MM.1S (cell line): ENCODE data around the gene DNAJC5.
"Not testable (repeated sequence)": the region's sequence is repeated elsewhere in the genome, so short reads cannot be mapped to it uniquely, and the experiment has no call there.

Experiments
- DNase-seq: peaks from one replicate; pipeline ENCODE4 v3.0.0-alpha.2; 2015
- H2AFZ ChIP-seq: fragments of 300-600 bp; sonication (generic); 2 replicates; pipeline ENCODE4 v1.6.0; 2016; ENCODE audit warnings: antibody characterized with exemption, low read length
- H3F3A ChIP-seq: fragments of 300-600 bp; sonication (generic); 2 replicates; pipeline ENCODE4 v1.6.1; 2016; ENCODE audit warnings: mild to moderate bottlenecking, antibody characterized with exemption, low read length, moderate library complexity, mixed read lengths; ENCODE audit not compliant: insufficient read depth
- H3K27ac ChIP-seq: fragments of 300-600 bp; sonication (generic); 2 replicates; pipeline ENCODE4 v1.5.1; 2016; ENCODE audit warnings: mild to moderate bottlenecking, low read length
- H3K27me3 ChIP-seq: fragments of 300-600 bp; sonication (generic); replicated peaks from 2 replicates; pipeline ENCODE4 v1.6.0; 2016; ENCODE audit warnings: low read length; ENCODE audit not compliant: insufficient read depth
- H3K36me3 ChIP-seq: fragments of 300-600 bp; sonication (generic); replicated peaks from 2 replicates; pipeline ENCODE4 v1.6.1; 2016; ENCODE audit warnings: mild to moderate bottlenecking, low read length, mixed read lengths; ENCODE audit not compliant: insufficient read depth
- H3K4me1 ChIP-seq: fragments of 300-600 bp; sonication (generic); 2 replicates; pipeline ENCODE4 v1.6.1; 2016; ENCODE audit warnings: low read length, mixed read lengths
- H3K4me2 ChIP-seq: fragments of 300-600 bp; sonication (generic); 2 replicates; pipeline ENCODE4 v1.6.0; 2016; ENCODE audit warnings: low read depth, low read length
- H3K4me3 ChIP-seq: fragments of 300-600 bp; sonication (generic); 2 replicates; pipeline ENCODE4 v1.5.1; 2016; ENCODE audit warnings: low read length, mixed read lengths
- H3K79me2 ChIP-seq: fragments of 300-600 bp; sonication (generic); 2 replicates; pipeline ENCODE4 v1.6.1; 2016; ENCODE audit warnings: mixed run types, low read length, mixed read lengths
- H3K9ac ChIP-seq: fragments of 300-600 bp; sonication (generic); 2 replicates; pipeline ENCODE4 v1.6.1; 2016; ENCODE audit warnings: low read length, mixed read lengths
- H3K9me2 ChIP-seq: fragments of 300-600 bp; sonication (generic); replicated peaks from 2 replicates; pipeline ENCODE4 v1.6.1; 2016; ENCODE audit warnings: mild to moderate bottlenecking, low read length, mixed read lengths; ENCODE audit not compliant: insufficient read depth
- H3K9me3 ChIP-seq: fragments of 300-600 bp; sonication (generic); replicated peaks from 2 replicates; pipeline ENCODE4 v1.6.1; 2016; ENCODE audit warnings: mild to moderate bottlenecking, low read length, mixed read lengths; ENCODE audit not compliant: insufficient read depth
- H4K20me1 ChIP-seq: fragments of 300-600 bp; sonication (generic); 2 replicates; pipeline ENCODE4 v1.6.1; 2016; ENCODE audit warnings: mild to moderate bottlenecking, low read length, moderate library complexity, mixed read lengths; ENCODE audit not compliant: insufficient read depth
- CTCF ChIP-seq: fragments of 300-600 bp; sonication (generic); IDR thresholded peaks from 2 replicates; pipeline ENCODE4 v1.5.1; 2016; ENCODE audit warnings: antibody characterized with exemption, low read length, mixed read lengths
- EZH2 ChIP-seq: fragments of 300-600 bp; sonication (generic); optimal IDR thresholded peaks from 2 replicates; pipeline ENCODE3; 2017; ENCODE audit warnings: low read depth, mild to moderate bottlenecking, antibody characterized with exemption, low read length, mixed read lengths
- EZH2phosphoT487 ChIP-seq: fragments of 300-600 bp; sonication (generic); IDR thresholded peaks from 2 replicates; pipeline ENCODE4 v1.6.1; 2018; ENCODE audit warnings: antibody characterized with exemption, low read length

Gene DNAJC5

DNA sequence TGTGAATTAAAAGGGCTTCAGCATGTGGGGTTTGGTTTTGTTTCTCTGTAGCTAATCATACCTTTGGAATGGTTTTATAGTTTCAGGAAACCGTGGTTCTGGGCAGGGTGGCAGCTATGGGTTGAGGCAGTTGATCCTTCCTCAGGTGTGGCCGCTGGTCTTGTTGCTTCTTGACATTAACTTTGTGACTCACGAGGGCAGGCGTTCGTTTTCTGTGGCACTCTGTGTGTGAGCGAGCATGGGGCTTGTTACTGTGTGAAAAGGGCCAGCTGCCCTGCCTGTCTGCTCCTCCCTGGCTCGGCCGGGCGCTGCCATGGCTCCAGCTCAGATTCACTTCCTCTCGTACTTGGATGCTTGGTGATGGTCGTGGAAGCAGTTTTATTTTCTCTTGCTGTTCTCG is 16.2 kb downstream of the DNAJC5 start:
- Histone ChIP-seq H3K9ac (no peak overlapping the region), H3K36me3 (no peaks in the 10 kb centered on the region), H3K4me1 (no peaks in the 10 kb centered on the region), H3K9me2 (no peaks in the 10 kb centered on the region), H2AFZ (no peak overlapping the region), H3F3A (no peaks in the 10 kb centered on the region; the same call in 1 of the 2 replicates), H3K4me3 (no peak overlapping the region), H3K27me3 (no peaks in the 10 kb centered on the region), H4K20me1 (no peaks in the 10 kb centered on the region), H3K4me2 (no peak overlapping the region), H3K9me3 (no peaks in the 10 kb centered on the region), H3K27ac (no peak overlapping the region), H3K79me2 (peaks cover 80% of the 10 kb centered on the region)
- TF ChIP-seq EZH2phosphoT487 (no peak), EZH2 (no peak), CTCF (no peak)
- DNase-seq, result no peak

- no peaks in the 10 kb centered on the region for H4K20me1 ChIP-seq
- no peak for TF ChIP-seq EZH2
- TF ChIP-seq CTCF, result no peak
- TF ChIP-seq EZH2phosphoT487, result no peak
These were observed 18.8 kb downstream of the DNAJC5 start for GRCh38 chr20:63913768-63914167.

DNA sequence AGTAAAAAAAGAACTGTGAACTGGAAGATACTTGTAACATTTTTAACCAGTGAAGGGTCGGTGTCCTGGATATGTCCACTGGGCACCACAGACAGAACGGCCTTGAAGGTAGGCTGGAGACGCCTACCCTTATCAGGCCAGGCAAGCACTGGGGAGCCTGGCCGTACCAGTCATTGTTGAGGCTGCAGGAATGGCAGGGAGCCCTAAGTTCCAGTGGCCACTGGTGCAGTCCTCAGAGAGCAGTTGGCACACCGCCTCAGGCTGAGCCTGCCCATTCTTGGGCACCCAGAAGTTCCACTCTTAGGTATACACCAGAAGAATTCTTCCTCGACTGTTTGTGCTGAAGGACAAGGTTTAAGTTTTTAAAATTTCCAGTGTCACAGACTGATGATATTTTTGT is 20.5 kb downstream of the DNAJC5 start:
- Histone ChIP-seq H3K9ac (no peak overlapping the region), H3K9me3 (no peaks in the 10 kb centered on the region), H3K36me3 (no peaks in the 10 kb centered on the region), H3K9me2 (no peaks in the 10 kb centered on the region), H3K4me1 (no peaks in the 10 kb centered on the region), H3K4me3 (no peak overlapping the region), H3K4me2 (no peak overlapping the region), H3F3A (no peaks in the 10 kb centered on the region; the same call in 1 of the 2 replicates), H3K27me3 (no peaks in the 10 kb centered on the region), H3K27ac (no peak overlapping the region), H2AFZ (no peak overlapping the region), H4K20me1 (no peaks in the 10 kb centered on the region), H3K79me2 (peaks cover 46% of the 10 kb centered on the region)
- no peak for TF ChIP-seq EZH2
- no peak for DNase-seq

More at GRCh38 chr20:63913768-63914167, 18.8 kb downstream of the DNAJC5 start:
- Histone ChIP-seq H3K4me1 (no peaks in the 10 kb centered on the region), H3K9me3 (no peaks in the 10 kb centered on the region), H3K27ac (no peak overlapping the region), H3K9me2 (no peaks in the 10 kb centered on the region), H3K9ac (no peak overlapping the region), H3F3A (no peaks in the 10 kb centered on the region; the same call in 1 of the 2 replicates), H3K27me3 (no peaks in the 10 kb centered on the region), H2AFZ (no peak overlapping the region), H3K36me3 (no peaks in the 10 kb centered on the region), H3K4me3 (no peak overlapping the region), H3K79me2 (peaks cover 59% of the 10 kb centered on the region), H3K4me2 (no peak overlapping the region)
- DNase-seq, result no peak

DNA sequence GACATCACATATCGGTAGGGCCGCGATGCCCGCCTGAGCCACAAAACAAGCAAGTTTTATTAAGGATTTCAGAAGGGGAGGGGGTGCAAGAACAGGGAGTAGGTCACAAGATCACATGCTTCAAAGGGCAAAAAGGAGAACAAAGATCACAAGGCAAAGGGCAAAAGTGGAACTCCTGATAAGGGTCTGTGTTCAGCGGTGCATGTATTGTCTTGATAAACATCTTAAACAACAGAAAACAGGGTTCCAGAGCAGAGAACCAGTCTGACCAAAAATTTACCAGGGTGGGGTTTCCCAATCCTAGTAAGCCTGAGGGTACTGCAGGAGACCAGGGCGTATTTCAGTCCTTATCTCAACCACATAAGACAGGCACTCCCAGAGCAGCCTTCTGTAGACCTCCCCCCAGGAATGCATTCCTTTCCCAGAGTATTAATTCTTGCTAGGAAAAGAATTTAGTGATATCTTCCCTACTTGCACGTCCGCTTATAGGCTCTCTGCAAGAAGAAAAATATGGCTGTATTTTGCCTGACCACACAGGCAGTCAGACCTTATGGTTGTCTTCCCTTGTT is 21.5 kb downstream of the DNAJC5 start:
- not testable (repeated sequence) for H3F3A ChIP-seq, H3K4me2 ChIP-seq, H3K4me1 ChIP-seq, H3K27ac ChIP-seq, H3K9me2 ChIP-seq, DNase-seq, H3K4me3 ChIP-seq, H2AFZ ChIP-seq, H3K9me3 ChIP-seq, H4K20me1 ChIP-seq, H3K27me3 ChIP-seq, H3K36me3 ChIP-seq, H3K9ac ChIP-seq
- peaks cover 37% of the 10 kb centered on the region for H3K79me2 ChIP-seq
